Adrenal gland (tissue), 19 donors: ENCODE data around the gene MAGEA2B. TPM values are rescaled to one million over a fixed set of nuclear protein-coding genes. Genes with fewer than 3 reads are reported as not detected.
"Not testable (repeated sequence)": the region's sequence is repeated elsewhere in the genome, so short reads cannot be mapped to it uniquely, and the experiment has no call there.

Experiments
- DNase-seq, 7 donors: peaks; one replicate each; pipeline ENCODE4 v3.0.0-alpha.2; 2019 to 2020
- H3K27ac ChIP-seq, 5 donors: fragments of 200-600 bp; sonication (generic) in 4 of 5; 1 replicate in 3 of 5; 2 replicates in 2 of 5; pipeline versions ENCODE4 v1.5.1 to v1.8.0; 2016 to 2020; ENCODE audit warnings: mild to moderate bottlenecking in 1 of 5
- H3K27me3 ChIP-seq: fragments of 200-600 bp; 2 replicates; pipeline ENCODE4 v1.8.0; 2021
- H3K36me3 ChIP-seq, 2 donors: fragments of 200-600 bp; replicated peaks in 1 of 2; 1 replicate in 1 of 2; 2 replicates in 1 of 2; pipeline versions ENCODE4 v1.5.1 to v1.8.0; 2018 to 2022
- H3K4me1 ChIP-seq, 2 donors: fragments of 200-600 bp; replicated peaks in 1 of 2; 1 replicate in 1 of 2; 2 replicates in 1 of 2; pipeline versions ENCODE4 v1.5.1 to v1.8.0; 2018 to 2021
- H3K4me3 ChIP-seq, 4 donors: fragments of 200-600 bp; sonication (generic) in 3 of 4; one replicate each; pipeline ENCODE4 v1.5.1; 2016 to 2018
- H3K9me3 ChIP-seq, 3 donors: fragments of 200-600 bp; sonication (generic) in 1 of 3; replicated peaks in 1 of 3; 1 replicate in 2 of 3; 2 replicates in 1 of 3; pipeline versions ENCODE4 v1.5.1 to v1.8.0; 2016 to 2021
- CTCF ChIP-seq, 6 experiments: fragments of 450-650 bp in 4 of 6; fragments of 200-600 bp in 2 of 6; sonication (generic) in 1 of 6; IDR thresholded peaks; 1 replicate in 5 of 6; 2 replicates in 1 of 6; pipeline versions ENCODE4 v1.5.1 to v1.8.0; 2016 to 2021; ENCODE audit warnings: antibody characterized with exemption in 6 of 6, mild to moderate bottlenecking in 2 of 6, moderate library complexity in 1 of 6
- POLR2A ChIP-seq, 2 donors: fragments of 450-650 bp; IDR thresholded peaks; one replicate each; pipeline ENCODE4 v1.6.1; 2017; ENCODE audit warnings: antibody characterized with exemption in 2 of 2, mild to moderate bottlenecking in 2 of 2, moderate library complexity in 1 of 2
- WGBS, 4 donors: extraction: QIAGEN DNeasy Blood & Tissue Kit in 2 of 4; methylation state at CpG; one replicate each; pipeline versions ENCODE4 v1.1.5 to v1.1.7; 2013 to 2017; 5-methylcytosine and 5-hydroxymethylcytosine counted together
- intact Hi-C, 2 donors: fragments of 100-400 bp; cut with DNase I; formaldehyde crosslinking; loops; one replicate each; pipeline versions ENCODE4 v1.14.1 to v1.15.0; 2022 to 2023
- long read RNA-seq, 10 donors: library from polyadenylated mRNA in 3 of 10; unstranded in 2 of 10; stranded (forward) in 1 of 10; transcript quantifications; one replicate each; pipeline ENCODE4 v2.0.0 and lab custom pipeline, GENCODE V29; 2021 to 2026
- polyA plus RNA-seq, 3 donors: library from polyadenylated mRNA; stranded (reverse); fragments of 200-250 nt in 2 of 3; fragments of 350-450 nt in 1 of 3; fragmentation: Illumina TruSeq in 1 of 3; extraction: RNeasy Lipid Tissue Mini Kit (QIAGEN cat#74804) in 1 of 3; gene quantifications; one replicate each; pipeline ENCODE4 v1.2.3, GENCODE V29; 2013 to 2014
- total RNA-seq, 9 donors: library from RNA; depleted of rRNA in 4 of 9; stranded (reverse); fragments of >200 nt in 4 of 9; fragments of 120-200 nt in 1 of 9; fragmentation: NEBNext Ultra II Directional in 1 of 9; extraction: Animal tissue kit (Norgen Biotek cat#: 25700) in 1 of 9; gene quantifications; one replicate each; pipeline versions ENCODE4 v1.1.0 to v1.2.4, GENCODE V29; 2013 to 2023
- donor health status: healthy with polysubstance abuse.
- donor health status: Bipolar disorder and iron deficiency.
- donor health status: DM: yes; HTN: yes; CAD: no.
- donor health status: DM: no; HTN: no; CAD: no.
- donor health status: DM: no; HTN: no; CAD: no.
- donor health status: DM: yes; HTN: yes; CAD: no.

Gene MAGEA2B
- total RNA-seq (not detected), polyA plus RNA-seq (not detected)
- long read RNA-seq, donor 1, result 0 reads
- long read RNA-seq, donor 2, result 0 reads
- long read RNA-seq, donor 3, result 0 reads
- long read RNA-seq, donor 4, result 0 reads
- long read RNA-seq, donor 5, result 0 reads
- long read RNA-seq, donor 6, result 0 reads
- long read RNA-seq, donor 7, result 0 reads
- long read RNA-seq, donor 8, result 0 reads
- long read RNA-seq, donor 9, result 0 reads
- long read RNA-seq, donor 10, result 0 reads

GRCh38 chrX:152713815-152714787 is at the start of gene MAGEA2B:
Gene MAGEA2B, plus strand, starts transcription at chrX:152714628. Its CDS starts 2,479 bp downstream, at chrX:152717107.
- H3K4me1 ChIP-seq, H3K4me3 ChIP-seq, H3K36me3 ChIP-seq, intact Hi-C loops, DNase-seq, H3K27ac ChIP-seq, H3K27me3 ChIP-seq, H3K9me3 ChIP-seq: not testable (repeated sequence)
- no CpG with 5 or more reads among the region's 35 CpGs for WGBS, 4 donors

GRCh38 chrX:152674135-152674534 is 40.3 kb upstream of the MAGEA2B start:
- no peaks in the 10 kb centered on the region for H3K9me3 ChIP-seq
- TF ChIP-seq CTCF (IDR thresholded peaks at IDR 0.05), result no peak
- TF ChIP-seq POLR2A (IDR thresholded peaks at IDR 0.05), result no peak
- H3K36me3 ChIP-seq, result no peaks in the 10 kb centered on the region
- 64 to 70% (median 66%) methylated on average over 2 of the region's 2 CpGs for WGBS, 4 donors
- H3K4me3 ChIP-seq, result no peak overlapping the region
- no peak overlapping the region for H3K27ac ChIP-seq
- no peaks in the 10 kb centered on the region for H3K27me3 ChIP-seq
- no peaks in the 10 kb centered on the region for H3K4me1 ChIP-seq
- intact Hi-C loops, result no loop called here
- no peak for DNase-seq

- H3K27me3 ChIP-seq, H3K4me1 ChIP-seq, H3K4me3 ChIP-seq, H3K27ac ChIP-seq, intact Hi-C loops, H3K36me3 ChIP-seq, DNase-seq, H3K9me3 ChIP-seq: not testable (repeated sequence)
- 73 to 82% (median 76%) methylated on average over 3 of the region's 3 CpGs for WGBS, 4 donors
Measured at GRCh38 chrX:152674652-152675051, 39.8 kb upstream of the MAGEA2B start.

GRCh38 chrX:152681012-152681411 is 33.4 kb upstream of the MAGEA2B start:
- intact Hi-C loops, H3K27me3 ChIP-seq, H3K36me3 ChIP-seq, DNase-seq, H3K4me1 ChIP-seq, H3K27ac ChIP-seq, H3K4me3 ChIP-seq, H3K9me3 ChIP-seq: not testable (repeated sequence)
- WGBS, 4 donors, result no CpG with 5 or more reads among the region's 3 CpGs

- H3K36me3 ChIP-seq, DNase-seq, H3K9me3 ChIP-seq, H3K4me1 ChIP-seq, intact Hi-C loops, H3K27me3 ChIP-seq, H3K27ac ChIP-seq, H3K4me3 ChIP-seq: not testable (repeated sequence)
- 82 to 89% methylated on average over 6 to 7 of the region's 34 CpGs; no CpG with 5 or more reads in 2 of the 4 donors for WGBS, 4 donors
Measured at GRCh38 chrX:152697952-152698931, 16.2 kb upstream of the MAGEA2B start, which contains the start of gene MAGEA3. Gene MAGEA3, plus strand, starts transcription at chrX:152698794. Its CDS starts 2,039 bp downstream, at chrX:152700833.

GRCh38 chrX:152700390-152700789 is 14.0 kb upstream of the MAGEA2B start:
- H3K9me3 ChIP-seq, intact Hi-C loops, H3K27me3 ChIP-seq, H3K4me3 ChIP-seq, H3K4me1 ChIP-seq, H3K27ac ChIP-seq, H3K36me3 ChIP-seq: not testable (repeated sequence)
- DNase-seq, result peak in 1 of 7 donors; percentile 1
- 86 to 100% (median 94%) methylated on average over 1 to 4 of the region's 5 CpGs; no CpG with 5 or more reads in 1 of the 4 donors for WGBS, 4 donors

GRCh38 chrX:152706500-152706899 is 7.9 kb upstream of the MAGEA2B start:
- WGBS, 4 donors, result 61 to 86% (median 76%) methylated on average over 1 to 3 of the region's 7 CpGs
- DNase-seq, H3K27me3 ChIP-seq, intact Hi-C loops, H3K4me3 ChIP-seq, H3K9me3 ChIP-seq, H3K36me3 ChIP-seq, H3K4me1 ChIP-seq, H3K27ac ChIP-seq: not testable (repeated sequence)

- H3K27ac ChIP-seq, H3K27me3 ChIP-seq, intact Hi-C loops, H3K9me3 ChIP-seq, DNase-seq, H3K4me1 ChIP-seq, H3K36me3 ChIP-seq, H3K4me3 ChIP-seq: not testable (repeated sequence)
- no CpG with 5 or more reads among the region's 2 CpGs for WGBS, 4 donors
Measured at GRCh38 chrX:152709173-152709572, 5.3 kb upstream of the MAGEA2B start, which contains the start of gene CSAG2. Gene CSAG2, minus strand, starts transcription at chrX:152709273. Its CDS starts 161 bp downstream, at chrX:152709112.

- no CpG with 5 or more reads among the region's 5 CpGs for WGBS, 4 donors
- H3K27ac ChIP-seq, H3K36me3 ChIP-seq, H3K27me3 ChIP-seq, H3K9me3 ChIP-seq, H3K4me1 ChIP-seq, intact Hi-C loops, DNase-seq, H3K4me3 ChIP-seq: not testable (repeated sequence)
Measured at GRCh38 chrX:152713195-152713594, 1.2 kb upstream of the MAGEA2B start.
